ENCODE results near the gene FAM187B. TPM values are rescaled to one million over a fixed set of nuclear protein-coding genes. Genes with fewer than 3 reads are reported as not detected.
"Not testable (repeated sequence)": the region's sequence is repeated elsewhere in the genome, so short reads cannot be mapped to it uniquely, and the experiment has no call there.

Gene FAM187B
- total RNA-seq, 1 donor from 2014 or later: not detected

DNA sequence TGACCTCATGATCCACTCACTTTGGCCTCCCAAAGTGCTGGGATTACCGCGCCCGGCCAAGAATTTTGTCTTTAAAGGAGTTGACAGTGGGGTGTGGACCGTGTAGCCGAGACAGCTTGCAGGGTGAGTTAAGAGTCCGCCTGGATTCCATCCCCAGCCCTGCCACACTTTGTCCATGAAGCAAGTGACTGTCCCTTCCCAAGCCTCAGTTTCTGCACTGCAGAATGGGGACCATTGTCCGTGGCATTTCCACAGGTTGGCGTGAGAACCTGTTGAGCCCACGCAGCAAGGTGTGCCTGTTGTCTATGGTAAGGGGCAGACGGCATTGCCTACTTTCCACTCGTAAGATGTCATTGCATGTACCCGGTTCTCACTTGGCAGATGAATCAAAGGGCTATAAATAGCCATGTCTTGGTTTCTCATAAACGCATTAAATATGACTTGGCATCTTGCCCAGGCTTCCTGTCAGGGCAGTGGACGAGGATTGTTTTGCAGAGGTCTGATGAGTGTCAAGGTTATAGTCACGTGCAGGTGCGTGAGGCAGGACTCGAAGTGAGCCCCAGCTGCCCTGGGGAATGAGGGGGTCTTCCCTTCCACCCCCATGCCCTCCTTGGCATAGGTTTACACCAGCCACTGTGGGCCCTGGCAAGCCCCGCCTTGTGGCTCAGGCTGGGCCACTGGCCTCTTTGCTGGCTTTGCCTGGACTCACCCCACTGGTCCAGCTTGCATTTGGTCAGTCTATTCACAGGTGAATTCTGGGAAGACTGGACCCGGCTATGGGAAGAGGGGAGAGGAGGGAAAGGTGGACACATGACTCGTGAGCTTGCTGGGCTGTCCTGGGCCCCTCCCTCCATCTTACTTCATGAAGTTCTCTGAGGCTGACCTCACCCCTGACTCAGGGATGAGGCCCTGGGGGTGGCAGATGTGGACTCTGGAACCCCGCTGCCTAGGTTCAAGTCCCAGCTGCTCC, 14.6 kb downstream of the FAM187B start:
- peak; percentile 95 to 98 for DNase-seq (ENCODE audit: low read depth in 2 of 2)

DNA sequence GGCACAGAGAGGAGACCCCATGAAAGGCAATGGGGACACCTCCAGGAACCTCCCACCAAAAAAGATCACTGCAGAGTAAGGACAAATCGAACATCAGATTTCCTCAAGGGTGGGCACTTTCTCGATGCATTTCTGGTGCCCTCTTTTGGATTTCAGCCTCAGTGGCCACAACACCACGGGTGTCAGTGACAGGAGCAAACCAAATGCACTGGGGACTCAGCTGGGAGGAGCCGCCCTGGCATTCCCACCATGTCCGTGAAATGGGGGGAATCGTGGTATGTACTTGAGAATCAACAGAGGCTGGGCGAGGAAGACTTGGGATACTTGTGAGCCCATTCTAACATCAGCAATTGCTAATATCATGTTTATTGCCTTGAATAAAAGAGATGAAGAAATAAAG, 16.3 kb downstream of the FAM187B start:
- DNase-seq (ENCODE audit: low read depth in 2 of 2): no peak

DNA sequence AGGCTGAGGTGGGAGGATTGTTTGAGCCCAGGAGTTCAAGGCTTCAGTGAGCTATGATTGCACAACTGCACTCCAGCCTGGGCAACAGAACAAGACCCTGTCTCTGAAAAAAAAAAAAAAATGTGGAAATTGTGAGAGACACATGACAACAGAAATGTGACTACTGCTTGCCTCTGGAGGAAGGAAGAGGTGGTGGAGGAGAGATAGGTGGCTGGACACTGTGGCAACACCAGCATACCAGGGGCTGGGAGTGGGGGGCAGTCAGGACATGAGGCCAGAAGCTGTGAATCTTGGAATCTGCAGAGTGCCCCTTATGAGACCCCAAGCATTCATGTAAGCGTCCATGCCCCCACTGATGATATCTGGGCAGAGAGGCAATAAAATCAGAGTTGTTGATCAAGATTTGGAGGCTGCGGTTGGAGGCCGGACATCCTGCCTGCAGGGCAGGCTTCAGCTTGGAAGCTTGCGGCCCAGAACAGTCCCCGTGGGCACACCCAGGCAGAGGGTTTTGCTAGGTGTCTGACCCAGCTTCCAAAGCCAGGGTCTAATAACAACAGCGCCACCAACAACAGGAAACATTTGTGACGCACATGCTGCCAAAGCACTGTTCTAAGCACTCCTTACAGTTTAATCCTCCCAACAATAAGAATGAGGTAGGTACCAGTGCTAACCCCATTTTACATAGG, 16.9 kb downstream of the FAM187B start:
- DNase-seq (ENCODE audit: low read depth in 2 of 2): peak; percentile 47 to 66

DNA sequence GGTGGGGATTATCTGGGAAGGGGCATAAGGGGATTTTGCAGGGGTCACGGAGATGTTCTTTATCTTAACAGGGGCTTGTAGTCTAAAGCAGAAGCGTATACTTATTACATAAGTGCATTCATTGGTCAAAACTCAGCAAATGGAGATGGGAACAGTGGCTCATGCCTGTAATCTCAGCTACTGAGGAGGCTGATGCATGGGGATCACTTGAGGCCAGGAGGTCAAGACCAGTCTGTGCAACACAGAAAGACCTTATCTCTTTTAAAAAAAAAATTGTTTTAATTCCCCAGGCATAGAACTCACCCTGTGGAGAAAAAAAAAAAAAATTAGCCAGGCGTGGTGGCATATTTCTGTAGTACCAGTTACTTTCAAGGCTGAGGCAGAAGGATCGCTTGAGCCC, 18.9 kb downstream of the FAM187B start:
- DNase-seq (ENCODE audit: low read depth in 2 of 2): no peak

DNA sequence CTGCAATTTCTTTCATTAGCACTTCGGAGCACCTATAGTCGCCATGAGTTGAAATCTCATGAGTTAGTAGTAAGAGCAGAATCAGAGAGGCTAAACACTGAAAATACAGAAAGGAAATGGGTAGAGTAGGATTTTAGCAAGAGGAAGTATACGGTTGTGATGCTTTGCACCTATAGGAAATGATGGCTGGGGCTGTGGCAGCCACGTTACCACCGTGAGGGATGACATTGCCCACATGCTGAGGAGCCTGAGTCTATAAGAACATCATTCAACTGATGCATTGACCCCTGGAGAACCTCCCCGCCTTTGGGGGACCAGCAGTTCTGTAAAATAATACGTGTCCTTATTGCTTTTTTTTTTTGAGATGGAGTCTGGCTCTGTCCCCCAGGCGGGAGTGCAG, 20.4 kb downstream of the FAM187B start:
- no peak for DNase-seq (ENCODE audit: low read depth in 2 of 2)

GRCh38 chr19:35207391-35207871, 21.1 kb downstream of the FAM187B start:
- no peak for DNase-seq (ENCODE audit: low read depth in 2 of 2)

DNA sequence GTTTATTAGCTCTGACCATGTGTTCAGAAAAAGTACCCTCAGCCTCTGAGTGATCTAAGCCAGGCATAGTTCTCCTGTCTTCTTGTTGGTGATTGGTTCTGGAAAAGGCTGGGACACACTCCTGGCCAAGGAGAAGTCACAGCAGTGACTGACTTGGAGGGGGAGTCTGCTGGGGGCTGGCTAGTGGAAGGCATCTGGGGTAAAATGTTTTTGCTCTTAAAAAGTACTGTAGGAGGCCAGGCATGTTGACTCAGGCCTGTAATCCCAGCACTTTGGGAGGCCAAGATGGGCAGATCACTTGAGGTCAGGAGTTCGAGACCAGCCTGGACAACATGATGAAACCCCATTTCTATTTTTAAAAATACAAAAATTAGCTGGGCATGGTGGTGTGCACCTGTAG, 21.7 kb downstream of the FAM187B start:
- no peak for DNase-seq (ENCODE audit: low read depth in 2 of 2)

DNA sequence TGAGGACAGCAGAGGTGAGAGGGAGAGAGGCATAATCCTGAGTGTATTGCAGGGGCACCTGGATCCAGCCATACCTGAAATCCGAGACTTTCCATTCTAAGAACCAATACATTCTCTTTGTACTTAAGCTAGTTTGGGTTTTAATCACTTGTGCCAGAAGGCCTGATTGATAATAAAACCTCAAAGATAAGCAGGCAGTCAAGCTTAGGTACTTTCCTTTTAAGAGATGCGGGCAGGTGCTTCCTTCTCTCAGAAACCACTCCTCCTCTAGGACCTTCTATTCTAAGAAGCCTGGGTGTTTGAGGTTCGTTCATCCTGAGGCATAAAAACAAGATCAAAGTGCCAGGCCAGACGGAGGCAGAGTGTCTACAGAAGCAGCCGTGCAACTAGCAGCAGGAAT, 22.2 kb downstream of the FAM187B start:
- DNase-seq (ENCODE audit: low read depth in 2 of 2): no peak

DNA sequence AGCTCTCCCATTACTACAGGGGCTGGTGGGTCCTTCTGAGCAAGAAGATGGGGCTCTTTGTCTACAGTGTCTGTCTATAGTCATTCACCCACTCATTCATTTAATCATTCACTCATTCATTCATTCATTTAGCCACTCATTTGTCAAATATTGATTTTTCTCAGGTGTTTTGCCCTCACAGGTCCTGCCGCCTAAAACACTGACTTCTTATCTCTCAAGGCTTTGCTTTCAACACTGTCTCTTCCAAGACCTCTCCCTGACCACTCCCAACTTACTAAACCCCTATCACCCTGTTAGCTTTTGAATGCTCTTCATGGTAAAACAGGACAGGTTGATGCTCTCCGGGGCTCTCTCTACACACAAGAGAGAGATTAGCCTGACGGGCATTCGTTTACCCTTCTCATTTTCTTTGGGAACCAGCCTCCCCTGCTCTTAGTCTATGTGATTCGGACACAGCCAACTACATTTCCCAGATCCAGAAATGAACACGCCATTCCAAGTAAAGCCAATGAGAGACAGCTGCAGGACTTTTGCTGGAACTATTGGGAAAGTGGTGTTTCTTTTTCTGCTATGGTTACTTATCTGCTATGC, 22.7 kb downstream of the FAM187B start:
- no peak for DNase-seq (ENCODE audit: low read depth in 2 of 2)

DNA sequence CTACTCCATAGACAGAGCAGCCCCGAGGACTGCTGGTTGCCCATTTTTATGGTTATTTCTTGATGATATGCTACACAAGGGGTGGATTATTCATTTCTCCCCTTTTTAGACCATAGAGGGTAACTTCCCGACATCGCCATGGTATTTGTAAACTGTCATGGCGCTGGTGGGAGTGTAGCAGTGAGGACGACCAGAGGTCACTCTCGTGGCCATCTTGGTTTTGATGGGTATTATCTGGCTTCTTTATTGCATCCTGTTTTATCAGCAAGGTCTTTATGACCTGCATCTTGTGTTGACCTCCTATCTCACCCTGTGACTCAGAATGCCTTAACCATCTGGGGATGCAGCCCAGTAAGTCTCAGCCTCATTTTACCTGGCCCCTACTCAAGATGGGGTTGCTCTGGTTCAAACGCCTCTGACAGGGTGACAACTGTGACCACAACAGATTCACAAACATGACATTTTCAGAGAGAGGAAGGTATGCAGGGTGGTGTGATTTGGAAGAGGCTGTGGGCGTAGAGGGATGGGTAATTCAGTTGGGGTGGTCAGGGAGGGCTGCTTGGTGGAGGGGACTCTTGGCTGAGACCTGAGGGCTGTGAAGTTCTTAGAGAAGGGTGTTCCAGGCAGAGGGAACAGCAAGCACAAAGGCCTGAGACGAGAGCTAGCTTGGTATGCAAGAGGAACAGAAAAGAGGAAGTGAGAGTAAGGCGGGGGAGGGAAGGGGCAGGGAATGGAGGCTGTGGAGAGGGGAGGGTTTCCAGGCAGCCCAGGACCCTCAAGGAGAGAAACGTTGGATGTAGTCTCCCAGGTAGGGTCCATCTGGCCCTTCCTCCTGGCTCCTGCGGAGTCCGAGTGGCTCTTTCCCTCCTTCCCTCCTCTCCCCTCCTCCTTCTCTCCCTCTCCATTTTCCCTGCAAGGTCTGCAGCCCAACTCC, 23.5 kb downstream of the FAM187B start:
- DNase-seq (ENCODE audit: low read depth in 2 of 2): no peak

DNA sequence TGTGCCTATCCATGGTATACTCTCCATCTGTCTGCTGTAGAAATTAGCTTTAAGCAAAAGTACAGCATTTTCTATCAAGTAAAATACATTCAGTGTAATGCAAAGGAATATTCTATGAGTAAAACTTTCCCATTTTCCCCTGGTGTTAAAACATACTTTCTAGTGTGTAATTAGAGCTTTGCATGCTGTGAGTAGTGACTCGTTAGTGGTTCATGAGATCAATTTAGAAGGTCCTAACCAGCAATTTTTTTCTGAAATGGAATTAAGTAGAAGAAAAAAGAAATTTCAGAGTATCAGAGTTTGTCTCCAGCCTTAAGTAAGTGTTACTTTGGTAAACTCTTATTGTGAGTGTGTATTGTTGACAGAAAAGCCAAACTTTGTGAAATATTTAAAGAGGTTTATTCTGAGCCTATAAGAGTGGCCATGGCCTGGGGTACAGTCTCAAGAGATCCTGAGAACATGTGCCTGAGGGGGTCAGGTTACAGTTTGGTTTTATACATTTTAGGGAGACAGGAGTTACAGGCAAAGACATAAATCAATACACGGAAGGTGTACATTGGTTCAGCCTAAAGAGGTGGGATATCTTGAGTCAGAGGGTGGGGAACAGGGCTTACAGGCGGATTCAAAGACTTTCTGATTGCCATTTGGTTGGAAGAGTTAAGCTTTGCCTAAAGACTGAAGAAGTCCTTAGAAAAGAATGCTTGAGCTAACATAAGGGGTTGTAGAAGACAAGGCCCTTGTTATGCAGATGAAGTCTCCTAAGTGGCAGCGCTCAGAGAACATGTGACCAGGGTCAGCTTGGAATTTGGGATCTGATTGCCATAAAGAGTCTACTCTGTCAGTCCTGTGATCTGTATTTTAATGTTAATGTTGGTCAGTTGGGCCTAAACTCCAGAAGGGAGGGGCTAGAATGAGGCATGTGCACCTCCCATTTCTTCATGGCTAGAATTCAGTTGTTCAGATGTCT, 25.5 kb downstream of the FAM187B start:
- DNase-seq (ENCODE audit: low read depth in 2 of 2): no peak

DNA sequence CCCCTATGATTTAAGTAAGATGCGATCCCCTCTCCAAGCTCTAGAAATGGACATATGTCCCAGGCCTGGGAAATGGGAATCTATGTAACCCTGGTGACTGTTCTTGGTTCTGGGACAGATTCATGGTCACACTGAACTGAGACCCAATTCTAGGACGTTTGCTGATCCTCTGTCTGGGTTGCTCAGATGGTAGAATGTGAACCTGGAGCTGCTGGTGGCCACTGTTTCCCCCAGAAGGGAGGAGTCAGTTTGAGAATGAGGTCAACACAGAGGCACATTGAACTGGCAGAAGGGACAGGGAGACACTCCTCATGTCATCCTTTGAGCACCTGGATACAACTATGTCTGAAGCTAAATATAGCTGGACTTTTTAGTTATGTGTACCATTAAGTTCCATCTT, 29.1 kb downstream of the FAM187B start:
- DNase-seq (ENCODE audit: low read depth in 2 of 2): no peak

DNA sequence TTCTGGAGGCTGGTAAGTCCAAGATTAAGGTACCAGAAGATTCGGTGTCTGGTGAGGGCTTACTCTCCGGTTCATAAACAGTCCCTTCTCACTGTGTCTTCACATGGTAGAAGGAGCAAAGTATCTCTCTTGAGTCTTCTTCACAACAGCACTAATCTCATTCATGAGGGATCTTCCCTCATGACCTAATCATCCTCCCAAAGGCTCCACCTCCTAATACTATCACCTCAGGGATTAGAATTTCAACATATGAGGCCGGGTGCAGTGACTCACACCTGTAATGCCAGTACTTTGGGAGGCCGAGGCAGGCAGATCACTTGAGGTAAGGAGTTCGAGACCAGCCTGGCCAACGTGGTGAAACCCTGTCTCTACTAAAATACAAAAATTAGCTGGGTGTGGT, 31.7 kb downstream of the FAM187B start:
- not testable (repeated sequence) for DNase-seq (ENCODE audit: low read depth in 2 of 2)

- DNase-seq (ENCODE audit: low read depth in 2 of 2): no peak
Observed at GRCh38 chr19:35195830-35196229, 32.7 kb downstream of the FAM187B start.

DNA sequence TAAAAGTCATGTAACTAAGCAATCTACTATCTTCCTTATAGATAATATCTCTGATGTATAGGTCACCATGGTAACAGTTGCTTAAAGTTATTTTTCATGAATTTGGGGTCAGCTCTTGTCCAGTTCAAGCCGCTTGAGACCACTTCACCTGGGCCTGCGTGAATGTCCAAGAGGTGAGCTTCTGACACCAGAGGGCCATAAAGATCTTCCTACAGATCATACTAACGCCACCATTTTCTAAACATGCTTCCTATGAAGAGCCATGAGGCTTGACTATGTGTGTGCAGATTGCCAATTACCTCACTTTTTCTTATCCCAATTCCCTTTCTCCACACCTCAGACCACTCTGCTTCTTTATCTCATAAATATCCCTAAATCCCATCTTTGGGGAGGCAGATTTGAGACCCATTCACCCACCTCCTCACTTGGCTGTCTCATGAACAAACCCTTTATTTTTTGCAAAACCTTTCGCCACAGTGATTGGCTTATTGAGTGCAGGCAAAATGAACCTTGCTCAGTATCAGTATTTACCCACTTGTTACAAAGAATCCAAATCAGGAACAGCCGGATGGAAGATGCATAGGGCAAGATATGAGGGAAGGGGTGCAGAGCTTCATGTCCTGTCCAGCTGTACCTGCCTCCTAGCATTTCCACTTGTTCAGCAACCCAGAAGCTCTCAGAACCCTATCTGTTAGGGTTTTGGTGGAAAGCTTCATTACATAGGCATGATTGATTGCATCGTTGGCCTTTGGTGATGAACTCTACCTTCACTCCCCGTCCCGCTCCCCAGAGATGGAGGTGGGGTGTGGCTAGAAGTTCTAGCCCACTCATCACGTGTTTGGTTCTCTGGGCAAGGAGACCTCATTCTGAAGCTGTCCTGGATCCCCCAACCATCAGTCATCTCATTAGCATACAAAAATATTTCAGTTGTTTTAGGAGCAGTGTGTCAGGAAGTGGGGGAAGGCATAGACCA, 34.2 kb downstream of the FAM187B start:
- DNase-seq (ENCODE audit: low read depth in 2 of 2): no peak

- DNase-seq (ENCODE audit: low read depth in 2 of 2): no peak
Observed at GRCh38 chr19:35184884-35185283, 43.7 kb downstream of the FAM187B start.

GRCh38 chr19:35184267-35184666, 44.3 kb downstream of the FAM187B start:
- DNase-seq (ENCODE audit: low read depth in 2 of 2): no peak

GRCh38 chr19:35181387-35181786, 47.2 kb downstream of the FAM187B start:
- DNase-seq (ENCODE audit: low read depth in 2 of 2): no peak

- no peak for DNase-seq (ENCODE audit: low read depth in 2 of 2)
Observed at GRCh38 chr19:35179830-35180229, 48.7 kb downstream of the FAM187B start.
